Urothelium cell line (cell line): ENCODE data around the gene SLC9A5.

ENCODE experiments used
- DNase-seq: peaks from one replicate; pipeline ENCODE4 v3.0.0; 2011; ENCODE audit warnings: low spot score, mixed read lengths
- FAIRE-seq: peaks from 2 replicates; lab custom pipeline; 2011; peaks lifted over from hg19 to GRCh38; lab: Jason Lieb, UNC

SLC9A5 gene

GRCh38 chr16:67280090-67281015 is 31.6 kb downstream of the SLC9A5 start:
- DNase-seq = no peak
- FAIRE-seq = peak; percentile 48

- FAIRE-seq = no peak
Measured at GRCh38 chr16:67281536-67282446, 33.0 kb downstream of the SLC9A5 start.

GRCh38 chr16:67282447-67282805 is 33.6 kb downstream of the SLC9A5 start:
- no peak for DNase-seq
- FAIRE-seq = no peak

More at GRCh38 chr16:67281536-67282446, 33.0 kb downstream of the SLC9A5 start:
- no peak for DNase-seq

DNA sequence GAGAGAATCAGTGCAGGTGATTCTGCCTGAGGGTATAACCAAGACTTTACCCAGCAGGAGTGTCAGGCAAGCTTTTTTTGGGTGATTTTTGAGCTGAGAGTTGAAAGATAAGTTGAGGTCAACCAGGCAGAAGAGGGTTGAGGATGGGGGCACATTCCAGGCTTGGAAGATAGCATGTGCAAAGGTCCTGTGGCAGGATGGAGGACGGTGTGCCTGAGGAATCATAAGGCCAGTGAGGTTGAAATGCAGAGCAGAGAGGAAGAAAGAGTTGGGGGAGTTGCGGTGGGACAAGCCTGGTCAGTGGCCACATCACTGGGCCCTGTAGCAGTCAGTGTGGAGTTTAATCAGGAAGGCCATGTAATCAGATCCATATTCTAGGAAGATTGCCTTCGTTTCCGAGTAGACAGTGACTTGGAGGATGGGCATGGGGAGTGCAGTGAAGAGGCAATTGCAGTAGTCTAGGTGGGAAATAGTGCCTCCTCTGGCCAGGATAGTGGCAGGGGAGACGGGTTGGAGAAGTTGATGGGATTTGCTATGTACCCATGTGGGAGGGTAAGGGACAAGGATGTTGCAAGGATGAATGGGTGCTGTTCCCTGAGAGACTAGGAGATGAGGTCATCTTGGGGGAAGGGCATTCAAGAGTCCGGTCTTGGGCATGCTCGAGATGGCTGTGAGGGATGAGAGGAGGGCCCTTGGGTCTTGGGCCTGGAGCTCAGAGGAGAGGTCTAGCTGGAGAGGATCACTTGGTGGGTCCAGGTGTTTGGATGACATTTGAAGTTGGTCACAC is 34.5 kb downstream of the SLC9A5 start:
- FAIRE-seq = no peak
- peak; percentile 62 for DNase-seq

- no peak for DNase-seq
- no peak for FAIRE-seq
Measured at GRCh38 chr16:67283826-67284555, 35.2 kb downstream of the SLC9A5 start.

DNA sequence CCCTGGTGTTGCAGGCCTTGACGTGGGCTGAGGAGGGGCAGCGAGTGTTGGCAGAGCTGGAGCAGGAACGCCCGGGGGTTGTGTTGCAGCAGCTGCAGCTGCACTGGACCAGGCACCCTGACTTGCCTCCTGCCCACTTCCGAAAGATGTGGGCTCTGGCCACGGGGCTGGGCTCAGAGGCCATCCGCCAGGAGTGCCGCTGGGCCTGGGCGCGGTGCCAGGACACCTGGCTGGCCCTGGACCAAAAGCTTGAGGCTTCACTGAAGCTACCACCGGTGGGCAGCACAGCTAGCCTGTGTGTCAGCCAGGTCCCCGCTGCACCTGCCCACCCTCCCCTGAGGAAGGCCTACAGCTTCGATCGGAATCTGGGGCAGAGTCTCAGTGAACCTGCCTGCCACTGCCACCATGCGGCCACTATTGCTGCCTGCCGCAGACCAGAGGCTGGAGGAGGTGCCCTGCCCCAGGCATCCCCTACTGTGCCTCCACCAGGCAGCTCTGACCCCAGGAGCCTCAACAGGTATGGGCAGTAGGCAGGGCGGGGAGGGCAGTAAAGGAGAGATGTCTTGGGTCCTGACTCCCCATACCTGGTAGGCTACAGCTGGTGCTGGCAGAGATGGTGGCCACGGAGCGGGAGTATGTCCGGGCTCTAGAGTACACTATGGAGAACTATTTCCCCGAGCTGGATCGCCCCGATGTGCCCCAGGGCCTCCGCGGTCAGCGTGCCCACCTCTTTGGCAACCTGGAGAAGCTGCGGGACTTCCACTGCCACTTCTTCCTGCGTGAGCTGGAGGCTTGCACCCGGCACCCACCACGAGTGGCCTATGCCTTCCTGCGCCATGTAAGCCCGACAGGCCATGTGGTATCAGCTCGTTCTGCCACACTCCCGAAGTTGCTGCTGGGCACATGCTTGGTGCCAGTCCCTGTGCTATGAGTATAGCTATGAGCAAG is 36.2 kb downstream of the SLC9A5 start:
- DNase-seq (peak; percentile 82), FAIRE-seq (peak; percentile 85)

DNA sequence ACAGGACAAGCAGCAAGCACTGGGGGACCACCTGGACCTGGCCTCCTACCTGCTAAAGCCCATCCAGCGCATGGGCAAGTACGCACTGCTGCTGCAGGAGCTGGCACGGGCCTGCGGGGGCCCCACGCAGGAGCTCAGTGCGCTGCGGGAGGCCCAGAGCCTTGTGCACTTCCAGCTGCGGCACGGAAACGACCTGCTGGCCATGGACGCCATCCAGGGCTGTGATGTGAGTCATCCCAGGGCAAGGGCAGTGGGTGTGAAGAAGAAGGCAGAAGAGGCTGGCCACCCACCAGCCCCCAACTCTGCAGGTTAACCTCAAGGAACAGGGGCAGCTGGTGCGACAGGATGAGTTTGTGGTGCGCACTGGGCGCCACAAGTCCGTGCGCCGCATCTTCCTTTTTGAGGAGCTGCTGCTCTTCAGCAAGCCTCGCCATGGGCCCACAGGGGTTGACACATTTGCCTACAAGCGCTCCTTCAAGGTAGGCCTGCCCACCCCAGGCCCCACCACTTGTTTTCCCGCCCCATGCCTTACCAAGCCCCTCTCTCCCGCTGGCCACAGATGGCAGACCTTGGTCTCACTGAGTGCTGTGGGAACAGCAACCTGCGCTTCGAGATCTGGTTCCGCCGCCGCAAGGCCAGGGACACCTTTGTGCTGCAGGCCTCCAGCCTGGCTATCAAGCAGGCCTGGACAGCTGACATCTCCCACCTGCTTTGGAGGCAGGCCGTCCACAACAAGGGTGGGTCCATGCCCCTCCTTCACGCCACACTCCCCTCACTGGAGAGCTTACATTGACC is 37.9 kb downstream of the SLC9A5 start:
- DNase-seq (peak; percentile 37), FAIRE-seq (no peak)

- FAIRE-seq (no peak), DNase-seq (no peak)
Measured at GRCh38 chr16:67287960-67288359, 39.2 kb downstream of the SLC9A5 start.

DNA sequence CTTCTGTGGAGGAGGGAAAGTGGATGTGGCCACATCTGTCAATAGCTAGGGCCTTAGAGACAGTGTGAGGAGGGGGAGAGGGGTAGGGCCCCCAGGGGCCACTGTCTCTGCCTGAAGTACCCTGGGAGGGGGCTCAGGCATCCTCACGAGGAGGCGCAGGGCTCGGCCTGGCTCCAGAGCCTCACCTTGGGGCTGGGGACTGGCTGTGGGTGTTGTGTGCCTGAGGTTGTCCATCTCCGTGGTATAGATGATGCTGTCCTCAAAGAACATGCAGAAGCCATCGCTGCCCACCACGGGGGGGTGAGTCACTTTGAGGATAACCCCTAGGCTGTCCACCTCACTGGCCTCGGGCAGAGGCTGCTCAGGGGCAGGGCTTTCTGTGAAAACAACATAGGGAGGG is 42.7 kb downstream of the SLC9A5 start:
- no peak for DNase-seq
- no peak for FAIRE-seq

DNA sequence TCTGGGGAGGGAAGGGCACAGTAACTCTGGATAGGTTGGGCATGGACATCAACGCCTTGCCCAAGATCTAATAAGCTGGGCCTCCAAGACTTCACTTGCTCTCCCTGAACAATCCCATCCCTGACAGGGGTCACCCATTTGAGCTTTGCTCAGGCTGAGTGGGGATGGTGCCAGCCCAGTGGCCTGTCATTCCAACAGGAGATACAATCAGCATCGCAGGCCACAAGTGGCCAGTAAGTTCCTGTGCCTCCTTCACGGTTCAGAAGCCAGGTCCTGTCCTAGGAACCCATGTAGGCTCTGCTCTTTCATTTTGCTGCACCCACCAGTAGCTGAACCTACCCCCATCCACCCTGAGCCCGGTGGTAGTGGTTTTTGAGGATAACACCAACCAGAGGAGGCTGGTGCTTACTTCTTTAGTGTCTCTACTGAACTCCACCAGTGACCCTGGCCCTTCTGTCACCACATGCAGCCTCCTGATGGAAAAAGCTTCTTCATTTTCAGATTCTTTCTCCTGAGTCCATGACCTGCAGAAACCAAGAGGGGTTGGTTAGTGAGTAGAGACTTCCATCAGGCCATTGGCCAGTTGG is 45.5 kb downstream of the SLC9A5 start:
- FAIRE-seq (no peak), DNase-seq (no peak)

DNA sequence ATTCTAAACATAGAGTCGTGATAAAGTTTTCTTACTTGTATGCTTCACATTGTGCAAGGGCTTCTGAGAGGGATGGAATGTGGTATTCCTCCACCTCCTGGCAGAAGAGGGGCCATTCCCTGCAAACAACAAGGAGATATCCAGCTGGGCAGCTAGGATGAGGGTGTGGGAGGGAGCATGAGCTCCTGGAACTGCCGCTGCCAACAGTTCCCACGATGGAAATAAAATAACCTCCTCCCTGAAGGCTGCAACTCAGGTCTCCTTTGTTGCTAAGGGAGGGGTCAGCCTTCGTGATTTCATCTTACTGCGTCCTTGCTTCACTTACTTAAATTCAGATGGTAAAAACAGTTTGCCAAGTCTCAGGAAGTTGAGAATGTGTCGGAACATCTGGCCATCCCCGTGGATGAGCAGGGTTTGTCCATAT is 46.2 kb downstream of the SLC9A5 start:
- DNase-seq (no peak), FAIRE-seq (no peak)

- no peak for DNase-seq
- no peak for FAIRE-seq
Measured at GRCh38 chr16:67296420-67296819, 47.6 kb downstream of the SLC9A5 start.

DNA sequence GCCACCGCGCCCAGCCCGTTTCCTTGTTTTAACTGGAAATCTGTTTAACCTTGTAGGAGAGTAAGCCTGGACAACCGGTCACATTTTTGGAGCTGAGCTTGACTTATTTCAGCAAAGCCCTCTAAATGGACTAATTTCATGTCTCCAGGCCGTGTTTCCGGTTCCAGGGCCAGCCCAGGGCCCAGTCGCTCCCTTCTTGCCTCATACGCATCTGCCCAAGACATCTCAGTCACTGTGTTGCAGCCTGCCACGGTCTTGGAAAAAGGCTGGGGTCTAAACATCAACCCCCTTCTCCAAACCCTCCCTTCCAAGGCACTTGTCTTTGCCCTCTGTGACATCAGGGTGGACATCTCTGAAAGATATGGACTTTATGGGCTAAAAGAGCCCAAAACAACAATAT is 49.5 kb downstream of the SLC9A5 start:
- FAIRE-seq = no peak
- DNase-seq = no peak

GRCh38 chr16:67299269-67299668 is 50.5 kb downstream of the SLC9A5 start:
- no peak for FAIRE-seq

DNA sequence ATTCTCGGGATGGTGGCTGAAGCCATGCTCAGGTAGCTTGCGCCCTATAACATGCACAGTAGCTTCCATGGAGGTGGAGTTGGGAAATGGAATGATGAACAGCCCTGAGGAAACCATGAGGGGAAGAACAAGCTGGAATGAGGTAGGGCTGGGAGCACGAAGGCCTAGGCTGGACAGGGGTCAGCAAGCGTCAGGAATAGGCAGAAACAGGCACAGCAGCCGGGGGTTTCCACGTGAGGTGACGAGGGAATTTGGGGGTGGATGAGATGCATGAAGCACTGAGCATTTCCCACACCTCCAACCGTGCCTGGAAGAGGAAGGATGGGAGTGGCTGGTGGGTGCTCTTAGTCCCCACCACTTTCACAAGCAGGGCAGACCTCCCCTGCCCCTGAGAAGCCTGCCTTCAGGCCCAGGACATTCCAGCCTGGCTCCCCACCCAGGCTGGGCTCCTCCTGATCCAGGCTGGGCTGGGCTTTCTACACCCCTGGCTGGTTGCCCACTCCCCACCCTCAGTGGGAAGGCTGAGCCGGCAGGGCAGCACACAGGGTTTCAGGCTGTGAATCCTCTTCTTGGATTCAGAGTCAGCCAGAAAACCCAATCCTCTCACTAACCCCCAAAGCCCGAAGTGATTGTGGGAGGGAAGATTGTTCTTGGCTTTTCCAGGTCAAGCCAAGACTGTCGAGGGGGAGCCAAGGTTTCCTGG is 52.5 kb downstream of the SLC9A5 start:
- no peak for DNase-seq
- FAIRE-seq = no peak

More at GRCh38 chr16:67299269-67299668, 50.5 kb downstream of the SLC9A5 start:
- no peak for DNase-seq

DNA sequence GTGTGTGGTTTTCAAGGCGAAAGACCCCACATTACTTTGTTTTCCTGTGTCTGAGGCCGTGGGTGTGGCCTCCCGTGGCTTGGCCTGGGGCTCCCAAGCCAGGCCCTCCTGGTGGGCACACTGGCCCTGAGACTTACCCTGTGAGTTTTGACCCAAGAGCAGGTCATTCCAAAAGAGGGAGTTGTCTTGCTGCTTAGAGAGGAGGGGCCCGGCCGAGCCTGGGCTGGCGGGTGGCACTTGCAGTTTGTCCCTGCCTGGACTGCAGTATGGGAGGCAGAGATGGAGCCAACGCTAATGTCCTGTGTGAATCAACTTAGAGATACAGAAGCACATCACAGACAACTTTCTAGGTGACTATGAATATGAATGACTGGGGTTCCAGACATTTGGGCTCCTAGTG is 53.3 kb downstream of the SLC9A5 start:
- DNase-seq (no peak), FAIRE-seq (no peak)

- no peak for FAIRE-seq
Measured at GRCh38 chr16:67302970-67303369, 54.2 kb downstream of the SLC9A5 start.

More at GRCh38 chr16:67302970-67303369, 54.2 kb downstream of the SLC9A5 start:
- DNase-seq = no peak
